Activated CD8-positive, alpha-beta memory T cell treated with anti-CD3 and anti-CD28 coated beads for 4 hours (primary cell): ENCODE results near the gene CD9.

Source experiments
- DNase-seq, 2 donors: peaks; one replicate each; pipeline ENCODE4 v3.0.0-alpha.2; 2020; ENCODE audit warnings: low read depth in 2 of 2

CD9 gene

DNA sequence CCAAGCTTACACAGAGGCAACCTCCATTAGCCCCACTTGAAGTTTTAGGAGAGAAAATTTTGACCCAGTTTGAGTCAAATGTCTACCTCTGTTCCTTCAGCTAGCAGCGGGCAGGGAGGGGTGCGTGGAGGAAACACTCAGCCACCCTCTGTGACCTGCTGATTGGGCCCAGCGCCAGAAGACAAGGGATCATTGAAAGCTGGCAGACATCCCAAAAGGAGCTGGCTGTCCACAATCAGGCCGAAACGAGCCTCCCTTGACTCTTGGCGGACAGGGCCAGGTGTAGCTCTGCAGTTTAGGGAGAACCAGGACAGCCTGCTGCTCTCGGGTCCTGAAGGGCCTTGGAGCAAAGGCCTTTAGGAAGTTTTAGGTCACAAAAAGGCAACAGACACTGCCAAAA, 41.3 kb downstream of the CD9 start:
- no peak for DNase-seq

DNA sequence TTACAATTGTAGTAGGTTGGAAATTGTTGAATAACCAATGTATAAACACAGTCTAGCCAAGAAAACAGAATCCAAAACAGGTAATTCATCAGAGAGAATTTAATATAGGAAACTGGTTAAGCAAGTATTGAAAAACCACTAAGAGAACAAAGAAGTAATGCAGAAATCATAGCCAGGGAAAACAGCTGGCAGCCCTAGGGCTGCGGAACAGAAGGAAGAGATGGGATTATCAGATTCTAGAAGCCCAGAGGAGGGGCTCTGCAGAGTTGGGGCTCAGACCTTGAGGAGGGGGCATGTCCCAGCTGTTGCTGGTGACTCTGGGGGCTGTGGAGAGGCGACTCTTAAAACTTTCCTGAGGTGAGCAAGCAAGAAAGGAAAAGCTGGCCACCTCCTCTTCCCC, 49.4 kb downstream of the CD9 start:
- no peak for DNase-seq

DNA sequence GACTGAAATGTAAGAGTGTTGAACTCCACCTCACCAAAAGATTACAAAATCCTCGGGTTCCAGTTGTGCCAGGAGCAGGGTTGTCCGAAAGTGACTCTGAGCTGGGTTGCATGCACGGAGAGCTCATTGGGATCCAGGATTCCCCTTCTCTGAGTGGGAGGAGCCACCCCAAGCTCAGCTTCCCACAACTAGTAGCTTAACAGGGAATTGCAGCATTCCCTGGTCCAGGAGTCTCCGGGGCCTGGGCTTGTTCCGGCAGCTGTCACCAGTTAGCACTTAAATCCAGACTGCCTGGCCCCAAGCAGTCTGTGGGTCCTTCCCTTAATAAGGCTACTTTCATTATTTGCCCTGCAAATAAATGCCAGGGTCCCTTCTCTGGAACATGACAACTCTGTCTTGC, 50.1 kb downstream of the CD9 start:
- no peak for DNase-seq

DNA sequence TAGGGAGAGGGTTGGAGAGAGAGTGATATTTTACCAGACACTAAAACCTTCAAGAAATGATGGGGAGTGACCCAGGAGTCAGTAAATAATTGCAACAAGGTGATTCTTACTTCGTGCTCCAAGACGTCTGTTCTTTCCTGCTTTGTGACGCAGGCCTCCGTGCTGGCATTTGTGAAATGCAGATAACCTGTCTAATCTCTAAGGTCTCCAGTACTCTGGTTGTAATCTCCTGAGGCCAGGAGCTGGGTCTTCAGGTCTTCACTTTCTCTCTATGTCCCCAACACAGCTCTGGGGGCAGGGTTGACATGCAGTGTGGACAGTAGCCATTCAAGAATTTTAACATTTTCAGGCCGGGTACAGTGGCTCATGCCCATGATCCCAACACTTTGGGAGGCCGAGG, 53.1 kb downstream of the CD9 start:
- no peak for DNase-seq

DNA sequence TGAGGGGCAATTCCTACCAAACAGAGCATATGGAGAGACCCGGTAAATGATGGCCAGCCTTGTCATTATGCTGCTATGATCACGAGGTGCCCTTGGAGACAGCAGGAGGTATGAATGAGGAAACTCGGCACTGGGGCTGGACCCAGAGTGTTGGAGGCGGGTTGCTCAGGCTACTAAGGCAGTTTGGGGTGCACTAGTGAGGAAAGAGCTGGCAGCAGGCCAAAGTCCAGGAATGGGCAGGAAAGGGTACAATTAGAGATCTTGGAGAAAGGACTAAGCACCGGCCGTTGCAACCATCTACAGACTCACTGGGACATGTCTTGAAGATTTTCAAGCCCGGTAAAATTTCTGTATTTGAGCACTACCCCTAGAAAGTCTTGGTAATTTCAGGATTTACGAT, 54.3 kb downstream of the CD9 start:
- no peak for DNase-seq

DNA sequence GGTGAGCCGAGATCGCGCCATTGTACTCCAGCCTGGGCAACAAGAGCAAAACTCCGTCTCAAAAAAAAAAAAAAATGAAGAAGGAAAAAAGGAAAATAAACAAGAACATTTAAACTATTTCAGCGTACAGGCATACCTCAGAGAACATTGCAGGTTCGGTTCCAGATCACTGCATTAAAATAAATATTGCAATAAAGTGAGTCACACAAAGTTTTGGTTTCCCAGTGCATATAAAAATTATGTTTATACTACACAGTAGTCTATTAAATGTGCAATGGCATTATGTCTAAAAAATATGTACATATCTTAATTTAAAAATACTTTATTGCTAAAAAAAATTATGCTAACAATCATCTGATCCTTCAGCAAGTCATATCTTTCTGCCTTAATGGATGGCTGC, 56.8 kb downstream of the CD9 start:
- no peak for DNase-seq

DNA sequence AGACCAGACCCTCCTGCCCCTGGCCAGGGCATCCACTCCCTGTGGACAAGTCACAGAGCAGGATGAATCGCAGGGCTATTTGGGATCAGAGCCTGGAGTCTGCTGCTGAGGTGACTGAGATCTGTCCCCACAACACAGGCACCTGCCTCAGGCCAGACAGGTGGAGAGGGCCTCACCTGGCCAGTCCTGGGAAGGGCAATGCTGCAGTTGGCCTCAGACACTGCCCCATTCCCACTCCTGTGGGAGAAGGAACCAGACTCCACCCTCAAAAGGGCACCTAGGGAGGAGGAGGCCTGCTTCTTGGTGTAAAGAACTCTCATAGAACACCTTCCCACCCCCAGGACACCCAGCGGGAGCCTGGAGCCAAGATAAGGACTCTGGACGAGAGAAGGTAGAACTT, 62.0 kb downstream of the CD9 start:
- no peak for DNase-seq

DNA sequence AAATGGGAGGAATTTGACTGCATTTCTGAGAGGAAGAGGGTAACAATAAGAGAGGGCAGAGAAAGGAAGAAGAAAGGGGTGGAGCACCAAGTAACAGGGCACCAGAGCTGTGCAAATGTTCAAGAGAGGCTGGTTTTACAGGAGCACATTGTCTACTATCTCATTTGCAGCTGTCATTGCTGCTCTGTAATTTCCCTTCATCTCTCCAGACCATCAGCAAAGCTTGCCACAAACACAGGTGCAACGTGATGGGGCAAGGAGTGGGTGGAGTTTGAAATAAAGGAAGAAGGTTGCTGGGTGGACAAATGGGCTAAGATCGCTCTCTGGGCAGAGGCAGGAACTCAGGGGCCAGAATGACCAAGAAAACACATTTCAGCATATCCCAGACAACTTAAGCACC, 62.4 kb downstream of the CD9 start:
- no peak for DNase-seq

DNA sequence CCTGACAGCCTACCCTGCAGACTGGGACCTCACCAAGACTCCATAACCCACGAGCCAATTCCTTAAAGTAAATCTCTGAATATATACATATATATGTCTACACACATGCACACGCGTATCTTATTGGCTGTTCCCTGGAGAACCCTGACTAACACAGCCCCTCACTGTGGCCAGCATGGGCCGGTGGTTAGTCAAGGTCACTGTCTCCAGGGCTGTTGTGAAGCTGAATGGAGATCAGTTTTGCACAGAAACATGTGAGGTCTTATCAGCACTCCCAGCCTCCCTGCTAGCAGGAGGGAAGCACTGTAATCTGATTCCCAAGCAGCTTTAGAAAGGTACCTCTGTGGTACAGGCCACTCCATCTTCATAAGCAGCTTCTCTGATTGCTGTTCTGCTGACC, 63.7 kb downstream of the CD9 start:
- DNase-seq = no peak

DNA sequence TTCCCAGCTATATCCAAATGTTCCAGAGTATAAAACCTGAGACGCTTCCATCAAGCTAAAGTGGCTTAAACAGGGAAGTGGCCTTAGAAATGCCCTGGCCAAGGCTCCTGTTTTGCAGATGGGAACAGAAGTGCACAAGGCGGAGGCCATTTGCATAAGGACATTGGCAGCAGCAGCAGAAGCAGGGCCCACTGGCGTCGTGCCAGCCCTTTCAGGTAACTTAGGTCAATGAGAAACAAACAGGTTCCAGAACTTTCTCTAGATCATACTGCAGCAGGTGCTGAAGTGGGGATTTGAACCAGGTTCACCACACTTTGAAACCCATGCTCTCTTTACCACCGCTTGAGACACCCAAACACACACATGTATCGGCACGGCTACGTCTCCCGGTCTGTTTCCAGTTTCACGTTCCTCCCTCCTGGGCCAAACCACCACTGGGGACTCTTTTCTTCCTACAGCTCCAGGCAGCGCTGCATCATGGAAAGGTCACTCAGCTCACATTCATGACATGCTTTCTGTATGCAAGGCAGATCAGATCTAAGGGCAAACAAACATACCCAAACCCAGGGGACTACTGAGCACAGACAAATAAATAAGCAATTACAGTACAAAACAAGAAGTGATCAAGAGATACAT, 64.3 kb downstream of the CD9 start:
- no peak for DNase-seq

DNA sequence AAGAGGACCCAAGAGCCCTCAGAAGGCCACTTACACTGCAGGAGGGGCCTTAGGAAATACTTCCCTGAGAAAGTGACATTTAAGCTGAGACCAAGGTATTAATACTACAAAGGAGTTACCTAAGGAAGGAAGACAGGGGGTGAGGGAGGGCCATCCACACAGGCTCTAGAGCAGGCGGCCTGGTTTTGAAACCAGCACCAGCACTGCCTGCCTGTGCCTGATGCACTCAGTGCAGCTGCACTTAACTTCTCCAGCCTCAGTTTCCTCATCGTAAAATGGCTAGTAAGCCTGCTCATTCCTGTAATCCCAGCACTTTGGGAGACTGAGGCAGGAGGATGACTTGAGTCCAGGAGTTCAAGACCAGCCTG, 64.8 kb downstream of the CD9 start:
- DNase-seq = no peak

DNA sequence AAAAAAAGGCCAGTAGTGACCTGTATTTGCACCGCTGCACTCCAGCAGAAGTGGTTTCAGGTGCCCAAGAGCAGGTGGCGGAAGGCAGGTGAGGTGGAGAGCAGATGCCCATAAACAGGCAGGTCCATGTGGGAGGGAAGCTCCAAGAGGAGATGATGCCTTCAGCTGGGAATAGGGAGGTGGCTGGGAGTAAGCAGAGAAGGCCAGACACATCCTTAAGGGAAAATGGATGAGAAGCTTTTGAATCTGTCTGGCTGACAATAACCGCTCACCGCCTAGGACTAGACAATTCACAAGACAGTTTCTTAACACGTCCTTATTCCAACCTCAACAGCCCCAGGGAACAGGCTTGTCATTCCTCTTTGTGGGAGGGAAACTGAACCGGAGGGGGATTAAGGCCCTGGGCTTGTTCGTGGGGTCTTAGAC, 66.4 kb downstream of the CD9 start:
- no peak for DNase-seq

DNA sequence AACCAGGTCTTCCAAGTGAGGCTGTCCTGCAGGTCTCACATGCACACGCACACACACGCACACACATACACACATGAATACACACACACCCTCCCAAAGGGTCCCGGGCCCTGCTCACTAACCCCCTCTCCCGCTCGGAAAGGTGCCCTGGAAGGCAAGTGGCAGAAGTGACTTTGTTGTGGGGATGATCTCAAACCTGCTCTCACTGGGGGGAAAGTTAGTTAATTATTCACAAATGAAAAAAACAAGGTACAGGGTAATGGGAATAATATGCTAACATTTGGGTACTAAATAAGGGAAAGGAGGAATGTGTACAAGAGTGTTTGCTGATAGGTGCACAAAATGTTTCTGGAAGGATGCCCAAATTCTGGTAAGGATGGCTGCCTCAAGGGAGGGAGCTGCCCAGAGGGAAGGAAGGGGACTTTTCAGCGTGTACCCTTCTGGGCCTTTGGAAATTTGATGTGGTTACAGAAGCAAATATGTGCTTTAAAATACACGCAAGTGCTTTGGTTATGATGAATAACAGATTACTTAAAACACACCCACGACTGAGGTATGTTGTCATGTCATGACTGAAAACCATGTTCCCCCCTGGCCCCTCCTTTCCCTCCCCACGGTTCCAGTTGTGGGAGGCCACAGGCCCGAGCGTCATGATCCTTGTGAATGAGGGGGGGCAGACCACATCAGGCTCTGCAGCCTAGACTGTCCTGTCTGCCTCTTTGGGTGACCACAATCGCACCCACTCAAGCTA, 66.9 kb downstream of the CD9 start:
- DNase-seq = no peak

DNA sequence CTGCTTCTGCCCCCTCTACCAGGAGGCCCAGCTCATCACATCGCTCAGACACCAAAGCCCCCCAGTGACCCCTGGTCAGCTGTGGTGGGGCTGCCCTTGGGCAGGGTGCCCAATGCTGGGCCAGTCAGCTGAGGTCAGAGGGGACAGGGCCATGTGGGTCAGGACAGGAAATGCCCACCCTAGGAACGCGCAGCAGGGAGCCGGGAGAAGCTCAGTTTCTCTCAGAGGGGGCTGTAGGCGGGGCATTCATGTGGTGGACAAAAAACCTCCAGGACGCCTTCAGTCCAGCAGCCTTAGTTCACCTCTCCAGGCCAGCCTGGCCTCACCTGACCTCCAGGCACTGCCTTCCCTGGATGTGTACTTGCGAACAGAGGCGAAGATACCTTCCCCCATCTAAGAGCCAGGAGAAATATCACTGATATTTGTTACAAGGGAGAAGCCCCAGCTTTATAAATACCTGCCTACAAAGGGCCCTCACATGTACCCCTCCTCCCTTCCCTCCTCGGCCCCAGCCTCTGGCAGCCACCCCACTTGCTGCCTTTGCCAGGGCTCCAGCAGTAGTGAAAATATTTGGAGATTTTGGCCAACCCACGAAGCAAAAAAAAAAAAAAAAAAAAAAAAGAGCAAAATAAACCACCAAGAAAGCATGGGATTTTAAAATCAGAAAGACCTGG, 68.4 kb downstream of the CD9 start:
- DNase-seq = no peak

DNA sequence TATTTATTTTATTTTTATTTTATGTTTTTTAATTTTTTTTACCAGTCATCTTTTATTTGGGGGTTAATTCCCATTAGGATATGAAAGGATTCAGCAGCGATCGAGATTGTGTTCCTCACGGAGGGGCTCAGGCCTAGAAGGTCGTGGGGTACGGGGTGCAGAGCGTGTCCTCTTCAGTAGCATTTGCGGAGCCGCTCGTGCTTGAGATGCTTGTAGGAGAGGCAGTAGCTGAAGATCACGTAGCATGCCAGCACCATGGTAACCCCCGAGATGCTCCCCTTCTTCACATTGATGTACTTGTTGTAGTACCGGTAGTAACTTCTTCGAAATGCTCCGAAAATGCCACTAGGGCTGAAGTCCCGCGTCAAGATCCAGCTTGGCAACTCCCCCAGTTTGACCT, 69.8 kb downstream of the CD9 start:
- no peak for DNase-seq

DNA sequence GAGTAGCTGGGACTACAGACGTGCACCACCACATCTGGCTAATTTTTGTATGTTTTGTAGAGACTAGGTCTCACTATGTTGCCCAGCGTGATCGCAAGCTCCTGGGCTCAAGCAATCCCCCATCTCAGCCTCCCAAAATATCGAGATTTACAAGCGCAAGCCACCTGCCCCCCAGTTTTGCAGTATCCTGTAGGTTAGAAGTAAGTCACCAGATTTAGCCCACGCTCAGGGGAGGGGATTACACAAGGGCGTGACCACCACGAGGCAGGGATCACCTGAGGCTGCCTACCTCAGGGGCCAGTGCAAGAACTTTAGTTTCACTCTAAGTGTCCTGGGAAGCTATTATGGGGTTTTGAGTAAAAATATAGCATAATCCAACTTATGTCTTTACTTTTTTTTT, 71.1 kb downstream of the CD9 start:
- DNase-seq = no peak

DNA sequence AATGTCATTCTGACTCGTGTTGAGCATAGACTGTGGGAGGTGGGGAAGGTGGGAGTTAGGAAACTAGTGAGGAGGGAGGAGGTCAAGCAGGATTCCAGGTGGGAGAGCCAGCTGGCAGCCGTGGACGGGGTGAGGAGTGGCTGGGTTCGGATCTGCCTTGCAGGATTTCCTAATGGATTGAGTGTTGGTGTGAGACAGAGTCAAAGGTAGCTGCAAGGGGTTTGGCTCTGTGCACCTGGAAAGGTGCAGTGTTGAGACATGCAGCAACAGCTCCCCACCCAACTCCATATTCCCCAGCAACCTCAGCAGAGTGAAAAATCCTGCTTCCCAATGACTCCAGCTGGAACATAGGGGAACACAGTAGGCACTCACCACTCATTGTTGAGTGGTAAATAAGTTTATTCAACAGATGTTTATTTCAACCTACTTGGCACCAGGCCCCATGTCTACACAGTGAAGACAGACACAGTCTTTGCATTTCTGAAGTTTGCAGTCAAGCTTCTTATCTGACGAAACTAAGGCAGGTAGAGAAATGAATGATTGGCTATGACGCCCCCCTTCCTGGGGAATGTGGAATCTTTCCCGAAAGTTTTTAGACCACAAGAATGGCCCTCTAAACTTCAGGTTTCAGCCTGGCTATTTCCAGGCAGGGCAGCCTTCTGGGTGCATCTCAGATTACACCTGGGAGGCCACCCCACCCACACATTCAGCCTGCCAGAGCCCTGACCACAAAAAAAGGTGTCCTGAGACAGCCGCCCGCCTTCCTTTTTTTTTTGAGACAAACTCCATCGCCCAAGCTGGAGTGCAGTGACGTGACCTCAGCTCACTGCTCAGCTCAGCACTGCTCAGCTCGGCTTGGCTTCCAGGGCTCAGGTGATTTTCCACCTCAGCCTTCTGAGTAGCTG, 72.4 kb downstream of the CD9 start:
- DNase-seq = no peak

DNA sequence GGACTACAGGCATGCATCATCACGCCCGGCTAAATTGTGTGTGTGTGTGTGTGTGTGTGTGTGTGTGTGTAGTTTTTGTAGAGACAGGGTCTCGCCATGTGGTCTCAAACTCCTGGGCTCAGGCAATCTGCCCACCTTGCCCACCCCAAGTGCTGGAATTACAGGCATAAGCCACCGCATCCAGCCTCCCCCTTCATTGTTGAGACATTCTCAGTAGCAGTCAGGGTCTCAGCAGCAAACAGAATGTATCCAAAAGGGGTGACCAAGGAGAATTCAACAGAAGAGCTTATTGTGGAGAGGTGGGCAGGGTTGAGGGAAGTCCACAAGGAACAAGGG, 73.0 kb downstream of the CD9 start:
- no peak for DNase-seq

DNA sequence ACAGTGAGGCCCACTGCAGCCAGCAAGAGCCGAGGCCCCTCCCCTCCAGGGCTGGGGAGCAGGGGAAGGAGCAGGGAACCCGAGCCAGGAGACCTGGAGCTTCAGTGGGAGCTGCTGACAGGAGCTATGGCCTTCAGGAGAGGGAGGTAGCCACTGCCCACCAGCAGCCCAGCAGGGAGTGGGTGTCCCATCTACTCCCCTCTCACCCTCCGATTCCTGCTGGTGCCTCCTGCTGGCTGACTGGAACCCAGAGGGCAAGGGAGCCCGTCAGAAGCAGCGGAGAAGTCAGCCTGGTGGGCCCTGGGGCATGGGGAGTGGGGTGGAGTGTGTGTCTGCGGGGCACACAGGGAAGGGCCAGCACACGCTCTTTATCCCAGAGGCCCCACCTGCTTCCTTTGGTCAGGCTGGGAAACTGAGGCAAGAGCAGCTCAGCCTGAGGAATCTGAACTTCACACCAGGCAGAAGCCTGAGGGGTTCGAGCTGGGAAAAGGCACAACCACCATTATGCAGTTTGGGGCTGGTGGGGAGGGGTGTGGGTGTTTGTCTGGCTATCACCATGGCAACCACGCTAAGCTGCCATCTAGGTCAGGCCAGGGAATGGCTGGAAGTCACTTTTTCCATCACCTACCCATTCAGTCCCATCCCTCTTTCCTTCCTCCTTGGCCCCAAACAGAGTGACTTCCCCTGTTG, 73.5 kb downstream of the CD9 start:
- DNase-seq = no peak

DNA sequence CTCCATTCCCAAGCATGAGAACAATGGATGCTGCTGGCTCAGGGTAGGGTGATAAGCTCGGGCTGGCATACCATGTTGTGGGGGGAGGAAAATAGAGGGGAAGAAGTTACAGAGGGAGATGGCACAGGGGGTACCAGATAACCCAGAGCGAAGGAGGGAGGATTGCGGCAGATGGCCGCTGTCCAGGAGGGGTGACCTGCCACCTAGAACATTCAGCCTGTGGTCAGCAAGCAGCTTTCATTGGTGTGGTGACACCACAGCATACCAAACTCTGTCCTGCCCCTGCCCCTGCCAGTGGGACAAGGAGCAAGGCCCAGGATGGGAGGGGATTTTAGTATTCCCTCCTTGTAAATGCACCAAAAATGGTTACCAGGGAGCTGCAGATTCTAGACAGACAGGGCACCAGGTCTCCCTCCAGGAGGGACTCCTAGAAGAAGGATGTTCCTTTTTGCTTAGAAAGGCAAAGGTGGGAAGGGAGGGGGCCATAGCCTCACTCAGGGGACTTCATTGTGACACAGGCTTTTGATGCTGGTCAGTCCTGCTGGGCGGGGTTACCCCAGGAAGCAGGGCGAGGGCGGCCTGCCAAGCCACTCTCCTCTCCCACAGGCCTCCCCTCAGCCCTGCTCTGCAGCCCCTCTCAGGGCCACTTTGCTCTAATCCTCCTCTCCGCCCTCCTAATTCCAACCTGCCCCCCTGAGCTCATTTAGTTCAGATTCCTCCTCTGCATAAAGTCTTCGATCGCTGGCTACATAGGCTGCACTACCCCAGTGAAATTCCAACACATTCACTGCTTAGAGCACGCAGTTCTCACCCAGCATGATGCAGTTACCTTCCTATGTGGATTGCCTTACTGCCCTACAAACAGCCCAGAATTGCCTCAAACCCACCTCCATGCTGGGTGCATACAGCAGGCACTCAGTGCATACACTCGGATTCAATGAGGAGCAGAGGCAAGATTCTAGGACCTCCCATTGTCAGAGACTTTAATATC, 74.3 kb downstream of the CD9 start:
- no peak for DNase-seq
